EL (cell line): Measurements from ENCODE around the gene SLC41A1.
A peak's percentile ranks its signal among the peaks of the same experiment; 100 is the strongest.

Experiments
- DNase-seq: peaks from one replicate; pipeline ENCODE4 v3.0.0-alpha.2; 2016

Gene SLC41A1

DNA sequence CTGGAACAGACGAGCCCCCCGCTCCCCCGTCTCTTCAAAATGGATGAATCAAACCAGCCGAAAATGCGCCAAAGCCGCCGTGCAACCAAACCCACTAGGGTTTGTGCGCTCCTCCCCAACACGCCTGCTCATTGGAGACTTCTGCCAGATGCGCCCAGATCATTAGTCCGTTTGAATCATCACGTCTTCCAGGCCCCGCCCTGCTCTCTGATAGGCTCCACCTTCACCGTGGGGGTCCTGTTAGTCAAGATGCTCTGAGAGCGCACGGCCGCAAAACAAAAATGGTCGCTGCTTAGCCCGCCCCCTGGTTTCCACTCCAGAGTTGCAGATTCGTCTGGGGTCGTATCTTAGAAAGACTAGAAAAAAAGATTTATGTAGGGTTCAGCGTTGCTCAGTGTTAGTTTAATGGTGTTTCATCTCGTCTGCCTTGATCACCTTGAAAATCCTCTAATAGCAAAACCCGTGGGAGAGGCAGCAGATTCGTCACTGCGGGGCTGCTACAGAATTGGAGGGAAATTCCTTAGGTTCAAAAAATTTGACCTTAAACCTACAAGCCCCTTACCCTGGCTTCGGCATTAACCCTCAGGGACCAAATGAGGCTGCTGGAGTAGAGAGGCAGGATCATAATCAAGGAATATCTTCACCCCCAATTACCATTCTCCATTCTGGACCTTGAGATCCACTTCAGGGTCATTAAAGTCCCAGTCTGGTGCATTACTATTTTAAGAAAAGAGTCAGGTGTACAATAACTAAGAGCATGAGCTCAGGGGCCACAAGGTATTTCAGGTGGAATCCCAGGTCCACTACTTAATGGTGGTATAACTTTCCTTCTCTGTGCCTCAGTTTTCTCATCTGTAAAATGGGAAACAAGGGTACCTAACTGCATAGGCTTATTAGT is 62.6 kb downstream of the SLC41A1 start, which contains the start of gene NUCKS1:
NUCKS1 (minus strand) TSS at position 45 of the 898 bp plus-strand sequence. CDS start 209 bp downstream, outside the sequence.
- peak; percentile 99 for DNase-seq

GRCh38 chr1:205749234-205750137 is 63.5 kb downstream of the SLC41A1 start:
- peak; percentile 98 for DNase-seq

GRCh38 chr1:205748403-205749233 is 64.4 kb downstream of the SLC41A1 start:
- DNase-seq = peak; percentile 59

DNA sequence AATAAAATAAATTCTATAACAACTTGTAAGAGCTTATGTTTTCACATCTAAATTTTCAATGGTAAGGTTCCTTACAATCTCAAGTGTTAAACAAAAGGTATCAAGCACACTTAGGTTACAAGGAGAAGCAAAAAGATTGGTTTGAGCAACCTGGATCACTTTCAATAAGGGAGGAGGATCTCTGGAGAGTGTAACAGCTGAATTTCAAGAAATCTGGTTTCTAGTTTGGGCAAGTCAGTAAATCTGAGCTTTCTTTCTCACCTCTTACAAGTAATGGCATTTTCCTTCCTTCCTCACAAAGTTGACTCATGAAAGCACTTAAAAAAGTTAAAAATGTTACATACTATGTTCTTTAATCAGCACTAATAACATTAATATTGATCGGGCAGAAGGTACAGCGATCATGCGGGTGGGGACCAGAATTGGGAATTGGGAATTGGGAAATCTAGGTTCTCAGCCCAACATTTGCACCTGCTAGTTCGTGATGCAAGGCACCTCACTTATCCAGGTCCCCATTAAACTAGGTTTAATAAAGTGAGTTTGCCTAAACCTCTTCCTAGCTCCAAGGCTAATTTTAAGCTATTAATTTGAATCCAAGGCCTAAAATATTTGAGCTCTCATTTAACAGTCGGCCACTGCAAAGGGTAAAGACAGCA is 66.1 kb downstream of the SLC41A1 start:
- DNase-seq = no peak

DNA sequence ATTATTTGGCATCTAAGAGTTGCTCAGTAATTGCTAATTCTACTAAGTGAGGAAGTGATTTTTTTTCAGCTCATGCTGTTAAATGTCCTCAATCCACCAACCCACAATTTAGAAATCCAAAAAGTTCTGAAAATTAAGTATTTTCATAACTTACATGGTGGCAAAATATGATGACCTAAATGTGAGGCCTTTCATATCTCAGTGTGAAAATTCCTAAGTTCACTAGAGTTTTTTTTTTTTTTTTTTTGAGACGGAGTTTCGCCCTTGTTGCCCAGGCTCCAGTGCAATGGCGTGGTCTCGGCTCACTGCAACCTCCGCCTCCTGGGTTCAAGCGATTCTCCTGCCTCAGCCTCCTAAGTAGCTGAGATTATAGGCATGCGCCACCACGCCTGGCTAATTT is 68.6 kb downstream of the SLC41A1 start:
- no peak for DNase-seq

GRCh38 chr1:205743977-205744376 is 69.0 kb downstream of the SLC41A1 start:
- DNase-seq = no peak

DNA sequence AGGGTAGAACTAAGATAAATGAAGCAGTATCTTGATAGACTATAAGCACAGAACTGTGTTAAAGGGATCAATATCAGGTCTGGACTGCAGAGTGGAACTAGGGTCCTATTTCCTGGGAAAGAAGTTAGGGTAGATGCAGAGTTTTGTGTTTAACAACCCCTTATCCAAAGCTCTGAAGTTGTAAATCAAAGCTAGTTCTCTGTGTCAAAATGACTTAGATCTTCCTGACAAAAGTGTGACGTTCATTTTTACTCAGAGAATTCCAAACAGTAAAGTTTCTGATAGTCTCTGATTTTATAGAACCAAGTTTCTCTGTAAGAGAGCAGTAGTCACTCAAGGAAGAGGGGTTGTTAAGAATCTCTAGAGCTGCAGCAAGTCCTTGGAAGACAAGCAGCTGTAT is 71.3 kb downstream of the SLC41A1 start:
- no peak for DNase-seq

GRCh38 chr1:205739348-205740160 is 73.4 kb downstream of the SLC41A1 start:
- peak; percentile 68 for DNase-seq
